Activated CD4-positive, alpha-beta T cell treated with anti-CD3 and anti-CD28 coated beads, Interleukin-2, amount 50 U/mL, for 1 hour (primary cell): ENCODE data around the gene MTERF2.

Source experiments
- DNase-seq: peaks from one replicate; pipeline ENCODE4 v3.0.0-alpha.2; 2020

Gene MTERF2

DNA sequence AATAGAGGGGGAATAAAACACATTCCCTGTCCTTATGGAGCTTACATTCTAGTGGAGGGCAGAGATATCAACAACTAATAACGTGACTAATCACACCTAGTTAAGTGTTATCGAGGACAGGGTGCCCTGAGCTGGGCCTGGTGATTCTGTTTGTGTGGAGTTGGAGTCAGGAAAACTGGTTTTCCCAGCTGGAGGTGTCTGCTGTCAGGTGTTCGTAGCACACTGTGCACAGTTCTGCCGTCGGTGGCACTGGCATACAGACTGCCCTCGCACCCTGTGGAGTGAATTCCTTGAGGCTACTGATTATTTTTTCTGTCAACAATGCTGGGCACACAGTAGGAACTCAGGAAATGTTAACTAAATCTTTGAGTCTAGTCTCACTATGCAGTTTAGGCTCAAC lies 900 bp upstream of the MTERF2 start:
- DNase-seq = no peak

DNA sequence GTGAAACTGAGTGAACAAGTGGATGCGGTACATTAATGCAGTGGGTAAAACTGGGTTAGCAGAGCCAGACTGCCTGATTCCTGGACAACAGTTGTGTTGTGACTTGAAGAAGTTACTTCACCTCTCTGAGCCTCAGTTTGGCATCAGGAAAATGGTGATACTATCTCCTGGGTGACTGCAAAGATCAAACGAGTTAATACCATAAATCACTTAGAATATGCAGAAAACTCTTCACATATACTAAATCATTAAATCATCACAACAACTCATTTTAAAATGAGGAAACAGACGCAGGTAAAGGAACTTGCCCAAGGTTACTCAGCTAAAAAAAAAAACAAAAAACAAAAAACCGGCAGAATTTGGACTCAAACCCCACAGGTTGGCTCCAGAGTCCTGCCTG lies 811 bp downstream of the MTERF2 start:
- DNase-seq = no peak

DNA sequence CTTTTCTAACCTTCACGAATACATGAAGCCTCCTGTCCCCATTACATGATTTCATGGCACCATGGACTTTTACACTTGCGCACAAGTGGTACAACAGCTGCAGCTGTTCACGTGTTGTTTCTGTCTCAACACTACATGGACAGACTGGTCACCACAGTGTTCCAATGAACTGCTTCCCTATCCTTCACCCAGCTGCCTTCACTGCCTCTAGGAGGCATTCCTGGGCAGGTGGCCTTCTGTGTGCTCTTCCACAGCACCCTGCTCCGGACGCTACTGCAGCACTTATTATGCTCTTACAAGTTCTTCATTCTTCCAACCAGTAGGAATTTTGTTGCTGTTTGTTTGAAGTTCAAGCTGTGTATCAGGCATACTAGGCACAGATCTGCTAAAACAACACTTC lies 1.5 kb downstream of the MTERF2 start:
- DNase-seq = no peak

DNA sequence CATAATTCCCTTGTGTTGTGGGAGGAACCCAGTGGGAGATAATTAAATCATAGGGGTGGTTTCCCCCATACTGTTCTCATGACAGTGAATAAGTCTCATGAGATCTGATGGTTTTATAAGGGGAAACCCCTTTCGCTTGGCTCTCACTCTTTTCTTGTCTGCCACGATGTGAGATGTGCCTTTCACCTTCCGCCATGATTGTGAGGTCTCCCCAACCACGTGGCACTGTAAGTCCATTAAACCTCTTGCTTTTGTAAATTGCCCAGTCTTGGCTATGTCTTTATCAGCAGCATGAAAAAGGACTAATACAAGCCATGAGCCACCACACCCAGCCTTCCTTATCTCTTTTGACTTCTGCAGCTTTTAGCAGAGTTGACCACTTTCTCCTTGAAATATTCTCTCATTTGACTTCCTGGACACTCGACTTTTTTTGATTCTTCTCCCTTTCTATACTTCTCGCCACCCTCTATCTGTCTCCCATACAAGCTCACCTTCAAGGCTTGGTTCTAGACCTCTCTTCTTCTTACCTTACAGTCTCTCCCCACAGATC lies 2.3 kb downstream of the MTERF2 start:
- DNase-seq = no peak

DNA sequence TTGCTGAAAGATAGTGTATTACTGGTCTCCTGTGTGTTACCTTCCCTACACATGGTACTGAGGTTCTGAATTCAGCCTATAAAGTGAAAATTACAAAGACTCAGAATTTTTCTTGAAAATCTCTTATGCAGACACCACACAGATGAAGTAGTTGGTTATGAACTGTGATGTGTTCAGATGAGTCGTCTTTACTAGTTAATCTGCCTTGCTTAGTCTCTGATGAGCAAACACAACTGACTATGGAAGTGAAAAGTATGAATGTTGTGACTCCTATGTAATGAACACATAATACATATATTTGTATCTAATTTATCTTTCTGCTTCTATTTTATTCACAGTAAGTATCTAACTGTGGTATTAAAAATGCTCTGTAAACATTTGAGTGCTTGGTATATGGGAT lies 4.7 kb downstream of the MTERF2 start:
- no peak for DNase-seq

DNA sequence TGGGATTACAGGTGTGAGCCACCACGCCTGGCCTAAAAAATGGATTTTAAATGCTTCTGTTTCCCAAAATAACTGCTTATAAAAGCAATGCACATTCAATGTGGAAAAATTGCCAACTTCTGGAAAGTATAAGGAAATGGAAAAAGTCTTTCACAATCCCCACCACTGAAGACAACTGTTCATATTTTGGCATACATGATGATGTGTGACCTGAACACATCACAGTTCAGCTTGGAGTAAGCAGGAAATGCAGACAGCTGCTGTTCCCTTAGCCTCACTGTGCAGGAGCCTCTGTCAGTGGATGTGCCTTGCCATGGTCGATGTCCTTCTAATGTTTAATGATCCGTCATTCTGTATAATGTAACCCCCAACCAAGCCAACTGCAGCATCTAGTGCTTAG lies 5.2 kb downstream of the MTERF2 start:
- no peak for DNase-seq

DNA sequence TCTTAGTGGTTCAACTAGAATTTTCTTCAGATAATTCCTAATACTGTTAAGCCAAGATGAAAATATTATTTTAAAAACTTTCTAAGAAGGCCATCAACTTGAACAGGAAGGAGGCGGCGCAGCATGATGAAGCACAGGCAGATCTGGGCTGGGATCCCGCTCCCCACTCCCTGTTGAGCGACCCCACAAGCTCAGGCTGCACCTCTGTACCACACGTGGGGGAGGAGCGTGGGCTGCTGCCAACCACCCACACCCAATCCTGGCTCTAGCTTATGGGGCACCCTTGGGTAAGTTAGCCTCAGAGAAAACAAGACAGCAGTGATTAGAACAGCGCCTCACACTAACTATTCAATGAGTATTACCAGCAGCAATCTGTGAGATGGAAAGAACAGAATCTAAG lies 6.0 kb downstream of the MTERF2 start:
- no peak for DNase-seq

DNA sequence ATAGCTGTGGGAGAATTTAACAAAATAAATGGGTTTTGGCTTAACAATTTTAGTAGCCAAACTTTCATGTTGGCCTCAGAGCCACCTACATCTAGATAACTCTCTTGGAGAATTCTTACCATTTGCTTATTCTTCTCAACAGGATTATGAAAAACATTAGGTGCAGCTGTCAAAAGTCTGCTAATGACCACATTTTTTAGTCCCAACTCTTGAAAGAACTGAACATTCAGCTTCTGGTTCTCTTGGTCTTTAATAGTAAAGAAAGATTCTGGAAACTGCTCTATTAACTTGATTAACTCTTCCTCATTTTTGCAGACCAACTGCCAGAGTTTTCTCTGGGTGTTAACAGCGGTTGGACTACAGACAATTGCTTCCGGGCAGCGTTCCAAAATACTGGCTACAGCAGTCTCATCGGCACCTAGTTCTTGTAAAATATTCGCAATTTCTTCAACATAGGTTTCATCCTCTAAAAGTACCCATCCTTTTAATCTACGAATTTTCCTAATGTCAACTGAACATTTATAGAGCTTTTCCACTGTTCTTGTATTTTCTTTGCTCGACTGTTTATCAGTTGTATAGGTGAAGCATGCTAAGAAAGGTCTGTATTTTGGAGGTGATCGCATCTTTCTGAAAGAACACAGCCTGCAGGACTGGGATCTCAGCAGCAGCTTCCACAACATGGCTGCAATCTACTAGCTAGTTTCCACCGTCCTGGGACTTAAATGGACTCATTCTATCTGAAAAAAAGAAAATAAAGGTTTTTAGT lies 8.7 kb downstream of the MTERF2 start:
- DNase-seq = no peak

DNA sequence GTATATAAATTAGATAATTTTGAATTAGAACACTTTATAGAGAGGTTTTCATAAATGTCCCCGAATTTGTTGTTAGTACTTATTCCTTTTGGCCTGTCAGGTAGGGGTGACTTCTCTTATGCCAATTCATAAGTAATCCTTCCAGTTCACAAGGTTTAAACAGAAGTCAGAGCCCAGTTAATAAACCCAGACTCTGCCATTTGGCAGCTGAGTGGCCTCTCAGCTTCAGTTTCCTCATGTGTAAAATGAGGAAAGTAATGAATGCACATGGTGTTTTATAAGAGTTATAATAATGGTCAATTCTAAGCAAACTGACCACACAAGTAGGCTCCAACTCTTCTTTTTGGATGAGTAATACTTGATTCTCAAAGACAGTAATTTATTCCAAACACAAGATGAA lies 10.3 kb downstream of the MTERF2 start:
- DNase-seq = no peak

DNA sequence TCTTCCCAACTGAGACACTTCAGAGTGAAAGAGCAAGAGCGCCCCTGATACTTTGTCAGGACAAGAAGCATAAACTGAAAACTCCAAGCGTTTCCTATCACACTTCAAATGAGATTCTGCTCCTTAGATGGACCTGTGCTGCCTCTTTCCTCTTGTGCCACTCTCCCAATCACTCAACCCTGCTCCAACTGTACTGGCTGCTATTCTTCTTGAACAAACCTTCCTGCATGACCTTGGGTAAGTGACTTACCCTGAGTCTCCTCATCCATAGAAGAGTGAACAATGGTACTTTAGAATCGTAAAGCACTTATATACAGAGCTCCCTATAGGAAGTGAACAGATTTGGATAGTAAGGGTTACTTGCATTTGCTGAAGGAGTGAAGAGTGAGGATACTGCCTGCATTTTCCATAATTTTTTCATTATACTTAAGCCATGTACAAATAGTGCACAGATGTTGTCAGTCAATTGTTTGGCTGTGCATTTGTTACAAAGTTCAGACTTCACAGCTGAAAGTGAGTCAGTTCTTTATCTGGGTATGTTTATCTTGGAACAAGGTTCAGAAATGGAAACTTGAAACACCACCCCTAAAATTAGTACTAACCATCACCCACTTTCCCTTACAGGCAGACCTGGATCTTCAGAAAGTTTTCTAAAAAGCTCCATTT lies 10.8 kb downstream of the MTERF2 start:
- DNase-seq = no peak

DNA sequence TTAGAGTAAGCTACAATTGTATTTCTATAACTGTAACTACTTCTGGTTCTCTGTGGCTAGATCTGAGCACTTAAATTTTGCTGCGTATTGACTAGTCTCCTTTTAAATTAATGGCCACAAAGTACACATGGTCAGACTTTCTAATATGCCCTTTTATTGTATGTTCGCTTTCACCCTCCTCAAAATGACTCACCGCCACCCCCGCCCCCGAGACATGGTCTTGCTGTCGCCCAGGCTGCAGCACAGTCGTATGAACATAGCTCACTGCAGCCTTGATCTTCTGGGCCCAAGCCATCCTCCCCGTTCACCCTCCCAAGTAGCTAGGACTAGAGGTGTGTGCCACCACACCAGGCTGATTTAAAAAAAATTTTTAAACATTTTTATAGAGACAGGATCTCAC lies 11.8 kb downstream of the MTERF2 start:
- no peak for DNase-seq

DNA sequence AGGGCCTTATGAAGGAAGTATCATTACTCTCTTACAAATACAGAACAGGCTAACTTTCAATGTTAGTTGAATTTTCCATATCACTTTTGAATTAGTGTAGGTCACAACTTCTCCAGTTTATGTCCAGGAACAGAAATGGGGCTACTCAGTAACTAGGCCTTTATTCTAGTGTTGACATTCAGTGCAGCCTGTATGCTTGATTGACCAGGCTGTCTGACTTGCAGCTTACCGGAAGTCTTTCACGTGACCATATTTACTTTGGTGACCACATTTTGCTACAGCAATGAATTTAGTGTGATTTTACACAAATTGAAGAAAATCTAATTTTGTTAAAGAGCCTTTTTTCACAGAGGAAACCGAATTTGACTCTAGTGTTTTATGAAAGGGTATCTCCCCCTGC lies 12.4 kb downstream of the MTERF2 start:
- no peak for DNase-seq

DNA sequence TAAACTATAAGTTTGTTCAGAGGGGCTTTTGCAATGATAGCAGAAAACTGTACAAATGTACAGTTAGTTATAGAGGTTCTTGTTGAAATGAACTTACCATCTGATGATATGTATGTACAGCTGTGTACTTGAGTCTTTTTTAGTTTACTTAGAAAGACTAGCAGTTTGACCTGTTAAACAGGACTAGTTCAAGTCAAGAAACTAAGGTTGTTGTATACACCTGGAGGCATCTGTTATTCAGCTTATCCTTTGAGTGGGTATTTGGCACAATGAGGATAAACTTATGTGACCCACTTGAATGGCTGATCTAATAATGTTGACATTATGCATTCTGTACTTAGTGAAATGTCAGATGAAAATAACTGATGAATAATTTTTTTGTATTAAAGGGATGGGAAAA lies 13.4 kb downstream of the MTERF2 start:
- DNase-seq = no peak

DNA sequence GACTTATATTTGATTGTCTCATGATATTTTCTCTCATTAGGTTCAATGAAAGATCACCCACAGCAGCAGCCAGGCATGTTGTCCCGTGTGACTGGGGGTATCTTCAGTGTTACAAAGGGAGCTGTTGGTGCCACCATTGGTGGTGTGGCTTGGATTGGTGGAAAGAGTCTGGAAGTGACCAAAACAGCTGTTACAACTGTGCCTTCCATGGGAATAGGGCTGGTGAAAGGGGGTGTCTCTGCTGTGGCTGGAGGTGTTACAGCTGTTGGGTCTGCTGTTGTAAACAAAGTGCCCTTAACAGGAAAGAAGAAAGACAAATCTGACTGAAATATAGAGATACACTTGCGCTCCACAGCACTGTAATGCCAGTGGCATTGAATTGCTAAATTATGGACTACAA lies 15.9 kb downstream of the MTERF2 start:
- DNase-seq = no peak

DNA sequence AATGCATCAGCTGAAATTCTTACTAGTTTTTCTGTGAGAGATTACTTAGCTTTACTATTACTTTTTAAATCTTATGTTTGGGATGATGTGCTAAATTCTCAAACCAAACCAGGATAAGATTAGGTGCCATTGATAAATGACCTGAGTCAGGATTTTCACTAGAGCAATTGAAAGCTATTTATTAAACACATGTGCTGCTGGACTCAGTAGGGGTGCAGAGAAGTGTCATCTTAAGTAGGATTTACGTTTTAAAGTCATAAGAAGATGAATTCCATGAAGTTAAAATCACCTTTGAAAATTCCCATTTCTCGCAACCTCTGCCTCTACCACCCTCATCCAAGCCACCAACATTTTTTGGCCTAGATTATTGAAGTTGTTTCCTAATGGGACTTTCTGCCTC lies 22.4 kb downstream of the MTERF2 start:
- DNase-seq = no peak

DNA sequence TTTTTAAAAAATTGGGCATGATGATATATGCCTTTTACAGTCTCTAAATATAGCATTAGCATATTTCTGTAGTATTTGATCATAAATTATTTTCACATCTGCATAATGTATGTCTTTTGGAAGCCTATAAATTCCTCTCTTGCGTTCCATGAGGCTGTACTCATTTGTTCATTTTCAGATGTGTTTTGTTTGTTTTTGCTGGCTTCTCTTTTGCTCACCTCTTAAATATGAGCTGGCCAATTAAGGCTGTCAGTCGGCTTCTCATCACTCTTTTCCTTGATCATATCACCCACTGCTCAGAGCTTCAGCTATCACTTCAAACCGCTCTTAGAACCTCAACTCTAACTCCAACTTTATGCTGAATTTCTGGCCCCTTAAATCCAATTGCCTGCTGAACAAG lies 24.7 kb downstream of the MTERF2 start:
- DNase-seq = no peak

DNA sequence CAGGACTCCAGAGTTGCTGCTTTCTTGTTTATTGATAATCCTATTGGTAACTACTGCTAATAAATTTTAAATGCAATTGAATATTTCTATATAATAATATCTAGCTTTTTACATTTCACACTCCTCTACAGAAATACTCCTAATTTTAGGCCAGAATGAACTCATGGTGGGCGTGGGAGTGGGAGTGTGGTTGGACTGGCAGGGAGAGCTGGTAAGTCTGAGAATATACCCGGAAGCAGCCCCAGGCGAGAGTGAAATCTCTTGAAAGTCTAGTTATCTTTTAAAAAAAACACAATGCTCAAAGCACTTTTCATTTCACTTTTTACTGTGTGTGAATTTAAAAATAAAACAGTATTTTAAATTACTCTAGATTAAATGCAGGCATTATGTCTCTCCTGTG lies 26.5 kb downstream of the MTERF2 start:
- DNase-seq = no peak

DNA sequence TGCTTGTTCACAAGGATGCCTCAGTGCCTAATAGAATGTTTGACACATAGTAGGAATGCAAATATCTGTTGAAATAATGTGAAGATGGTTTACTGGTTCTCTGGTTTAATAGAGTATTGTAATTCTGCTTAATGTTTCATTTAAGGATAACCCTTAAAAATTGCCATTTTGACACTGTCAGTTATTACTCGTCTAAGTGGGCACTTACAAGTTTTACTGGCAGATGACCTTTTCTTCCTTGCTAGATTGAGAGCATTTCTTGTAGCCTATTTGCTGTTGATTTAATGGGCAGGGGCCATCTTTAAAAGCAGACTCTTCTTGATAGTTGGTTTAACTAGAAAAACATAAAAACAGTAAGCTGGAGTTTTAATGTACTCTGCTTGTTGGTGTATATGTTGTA lies 29.4 kb downstream of the MTERF2 start:
- DNase-seq = no peak

DNA sequence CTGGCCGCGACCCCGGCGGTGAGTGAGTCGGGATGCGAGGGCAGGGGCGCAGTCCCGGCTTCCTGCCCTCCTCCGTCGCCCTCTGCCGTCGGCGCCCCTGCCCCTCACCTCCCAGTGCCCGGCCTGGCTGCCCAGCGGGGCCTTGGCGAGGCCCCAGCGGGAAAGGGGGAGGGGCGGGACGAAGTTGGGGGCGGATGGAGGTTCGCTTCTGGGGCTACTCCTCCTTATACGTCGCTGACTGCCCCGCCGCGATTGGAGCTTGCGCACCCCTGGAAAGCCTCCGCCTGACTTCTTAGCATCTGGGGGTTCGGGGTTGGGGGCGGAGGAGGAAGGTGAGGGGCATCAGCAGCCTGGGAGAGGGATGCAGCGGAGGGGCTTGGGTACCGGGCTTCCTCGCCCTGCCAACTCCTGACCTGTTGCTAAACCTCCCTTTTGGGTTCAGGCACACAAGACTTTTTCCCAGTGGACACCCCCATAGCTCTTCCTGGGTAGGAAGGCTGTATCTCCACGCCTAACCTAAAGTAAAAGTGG lies 30.8 kb downstream of the MTERF2 start:
- DNase-seq = peak; percentile 56

DNA sequence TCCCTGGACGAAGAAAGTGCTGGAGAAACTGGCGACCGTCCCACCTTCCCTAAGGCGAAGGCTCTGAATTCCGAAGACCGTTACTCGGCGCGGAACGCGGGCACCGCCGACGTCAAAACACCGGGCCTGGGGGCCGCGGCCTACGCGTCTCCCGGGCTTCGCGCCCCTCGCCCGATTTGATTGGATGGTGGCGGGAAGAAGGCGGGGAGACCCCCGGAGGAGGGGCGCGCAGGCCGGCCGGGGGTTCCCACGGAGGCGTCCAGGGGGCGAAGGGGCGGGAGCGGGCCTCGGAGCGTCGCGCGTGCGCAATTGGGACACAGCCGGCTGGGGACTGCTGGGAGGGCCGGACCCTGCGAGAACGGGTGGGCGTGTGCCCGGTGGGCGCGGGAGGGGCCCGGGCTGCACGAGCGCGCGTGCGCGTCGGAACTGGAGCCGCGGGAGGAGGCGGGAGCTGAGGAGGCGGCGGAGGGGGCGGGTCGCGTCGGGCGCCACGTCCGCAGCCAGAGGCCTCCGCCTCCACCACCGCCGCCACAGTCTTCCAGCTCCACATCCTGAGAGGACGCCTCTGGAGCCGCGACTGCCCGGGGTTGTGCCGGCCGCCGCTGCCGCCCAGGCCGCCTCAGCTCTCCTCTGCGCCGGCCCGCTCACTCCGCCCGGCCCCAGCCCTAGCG lies 31.4 kb downstream of the MTERF2 start, which contains the start of gene TMEM263:
Gene TMEM263 (plus strand): TSS at position 531 of the 671 bp plus-strand sequence. CDS start 11,210 bp downstream, outside the sequence.
- DNase-seq = peak; percentile 85

DNA sequence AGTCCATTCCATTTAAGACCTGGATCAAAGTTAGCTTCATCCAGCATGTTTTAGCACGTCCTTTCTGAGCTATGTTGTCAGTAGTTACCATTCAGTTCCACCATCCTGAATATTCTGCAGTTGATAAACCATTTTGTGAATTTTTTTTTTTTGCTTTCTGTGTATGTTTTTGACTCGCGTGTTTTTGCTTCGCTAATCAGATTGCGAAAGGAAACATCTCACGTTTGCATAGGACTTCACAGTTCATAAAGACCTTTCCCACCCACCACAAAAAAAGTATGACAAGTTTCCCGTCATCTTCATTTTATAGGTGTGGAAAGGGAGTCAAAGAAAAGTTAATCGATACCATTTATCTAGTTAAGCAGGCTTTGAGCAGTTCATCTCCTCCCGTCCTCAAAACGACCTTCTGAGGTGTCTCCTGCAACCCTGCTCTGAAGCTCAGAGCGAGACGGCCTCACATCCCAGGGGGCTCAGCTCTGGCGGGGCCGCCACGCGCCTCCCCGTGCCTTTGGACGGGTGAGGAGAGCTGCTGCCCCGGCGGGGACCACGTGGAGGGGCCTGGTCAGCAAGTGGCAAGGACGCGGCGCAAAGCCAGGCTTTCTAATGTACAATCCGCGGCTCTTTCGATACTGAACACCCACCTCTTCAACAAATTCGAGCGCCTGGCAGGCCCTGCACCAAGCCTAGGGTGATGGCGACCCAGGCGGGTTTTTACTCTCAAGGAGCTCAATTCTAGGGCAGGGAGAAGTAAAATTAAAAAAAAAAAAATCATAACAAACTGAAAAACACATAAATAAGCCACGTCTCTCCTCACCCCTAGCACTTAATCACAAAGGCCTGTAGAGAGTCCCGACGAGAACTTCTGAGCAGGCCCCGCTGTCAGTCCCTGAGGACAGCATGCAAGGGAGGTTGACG lies 32.2 kb downstream of the MTERF2 start:
- peak; percentile 11 for DNase-seq
